ENCODE measurements around the gene CDC45.

The CDC45 gene

GRCh38 chr22:19509191-19509590 lies 29.5 kb downstream of the CDC45 start:
- no peak for TF ChIP-seq CTCF (IDR thresholded peaks at IDR 0.05; ENCODE audit: control extremely low read depth, extremely low read depth, low read depth, missing control alignments)
- no peak for DNase-seq (ENCODE audit: extremely low spot score)
- ChIA-PET CTCF (interaction anchor here (0.7 kb wide), 1 partner anchor 25 kb away, joined by 3 read pairs; no protein-coding TSS in a partner anchor), POLR2A (no interaction called here)

- no peak for TF ChIP-seq CTCF (IDR thresholded peaks at IDR 0.05; ENCODE audit: control extremely low read depth, extremely low read depth, low read depth, missing control alignments)
- CTCF ChIA-PET = no interaction called here
- POLR2A ChIA-PET = no interaction called here
- no peak for DNase-seq (ENCODE audit: extremely low spot score)
Observed at GRCh38 chr22:19509923-19510322, 30.2 kb downstream of the CDC45 start.

GRCh38 chr22:19510919-19511341 lies 31.2 kb downstream of the CDC45 start:
- ChIA-PET CTCF (no interaction called here), POLR2A (no interaction called here)
- no peak for TF ChIP-seq CTCF (IDR thresholded peaks at IDR 0.05; ENCODE audit: control extremely low read depth, extremely low read depth, low read depth, missing control alignments)
- DNase-seq (ENCODE audit: extremely low spot score) = no peak

- TF ChIP-seq CTCF (IDR thresholded peaks at IDR 0.05; ENCODE audit: control extremely low read depth, extremely low read depth, low read depth, missing control alignments) = no peak
- CTCF ChIA-PET = no interaction called here
- no peak for DNase-seq (ENCODE audit: extremely low spot score)
- POLR2A ChIA-PET = no interaction called here
Observed at GRCh38 chr22:19513823-19514222, 34.1 kb downstream of the CDC45 start.

- ChIA-PET POLR2A (no interaction called here), CTCF (interaction anchor here (0.9 kb wide), 1 partner anchor 21 kb away, joined by 3 read pairs; no protein-coding TSS in a partner anchor)
- DNase-seq (ENCODE audit: extremely low spot score) = no peak
- TF ChIP-seq CTCF (IDR thresholded peaks at IDR 0.05; ENCODE audit: control extremely low read depth, extremely low read depth, low read depth, missing control alignments) = no peak
Observed at GRCh38 chr22:19514831-19515565, 35.3 kb downstream of the CDC45 start.

- DNase-seq (ENCODE audit: extremely low spot score) = no peak
- ChIA-PET CTCF (interaction anchor here (0.9 kb wide), 1 partner anchor 22 kb away, joined by 3 read pairs; no protein-coding TSS in a partner anchor), POLR2A (no interaction called here)
- no peak for TF ChIP-seq CTCF (IDR thresholded peaks at IDR 0.05; ENCODE audit: control extremely low read depth, extremely low read depth, low read depth, missing control alignments)
Observed at GRCh38 chr22:19515654-19516377, 36.1 kb downstream of the CDC45 start.
